Body of pancreas (tissue), 4 donors: Measurements from ENCODE around the gene GALR2. TPM values are rescaled to one million over a fixed set of nuclear protein-coding genes. Genes with fewer than 3 reads are reported as not detected.
"Not testable (repeated sequence)": the region's sequence is repeated elsewhere in the genome, so short reads cannot be mapped to it uniquely, and the experiment has no call there.

ENCODE experiments used
- ATAC-seq: fragments of 150-250 bp; one replicate; pipeline ENCODE4 v1.9.1; 2016
- DNase-seq, 4 donors: peaks; one replicate each; pipeline ENCODE4 v3.0.0-alpha.2; 2019
- H3K27ac ChIP-seq, 4 donors: fragments of 200-600 bp; sonication (generic); 1 replicate in 3 of 4; 2 replicates in 1 of 4; pipeline versions ENCODE4 v1.5.1 to v1.6.1; 2016 to 2019; ENCODE audit warnings: mild to moderate bottlenecking in 1 of 4, mixed read lengths in 1 of 4, moderate library complexity in 1 of 4
- H3K27me3 ChIP-seq, 2 donors: fragments of 200-600 bp; sonication (generic); one replicate each; pipeline ENCODE4 v1.6.0; 2016; ENCODE audit warnings: mild to moderate bottlenecking in 1 of 2
- H3K36me3 ChIP-seq, 2 donors: fragments of 200-600 bp; sonication (generic); replicated peaks in 1 of 2; 2 replicates each; pipeline ENCODE4 v1.5.1; 2016; ENCODE audit warnings: low read depth in 2 of 2; ENCODE audit not compliant: insufficient read depth in 1 of 2
- H3K4me1 ChIP-seq: fragments of 200-600 bp; sonication (generic); one replicate; pipeline ENCODE4 v1.6.0; 2016
- H3K4me3 ChIP-seq, 2 donors: fragments of 200-600 bp; sonication (generic); 1 replicate in 1 of 2; 2 replicates in 1 of 2; pipeline ENCODE4 v1.5.1; 2016 to 2019
- H3K9me3 ChIP-seq, 3 donors: fragments of 200-600 bp; sonication (generic); 1 replicate in 2 of 3; 2 replicates in 1 of 3; pipeline ENCODE4 v1.5.1; 2016
- POLR2A ChIP-seq, 3 donors: fragments of 450-650 bp; IDR thresholded peaks; one replicate each; pipeline ENCODE4 v1.6.1; 2016; ENCODE audit warnings: antibody characterized with exemption in 3 of 3, mild to moderate bottlenecking in 2 of 3
- WGBS, 2 donors: methylation state at CpG; one replicate each; pipeline ENCODE4 v1.1.5; 2017; 5-methylcytosine and 5-hydroxymethylcytosine counted together
- intact Hi-C: fragments of 100-400 bp; cut with DNase I; formaldehyde crosslinking; loops from one replicate; pipeline ENCODE4 v1.15.1; 2023
- total RNA-seq, 2 donors: library from RNA; depleted of rRNA; stranded (reverse); fragments of >200 nt; gene quantifications; one replicate each; pipeline ENCODE4 v1.1.0, GENCODE V29; 2016
- TF ChIP-seq, protein P1 (sequence below), 7 experiments: fragments of 450-650 bp in 4 of 7; fragments of 200-600 bp in 3 of 7; sonication (generic) in 3 of 7; IDR thresholded peaks; one replicate each; pipeline ENCODE4 v1.5.1; 2016 to 2019; ENCODE audit warnings: antibody characterized with exemption in 7 of 7

GALR2 gene
- total RNA-seq, 2 donors from 2014 or later, result 0.52 TPM; not detected in 1

DNA sequence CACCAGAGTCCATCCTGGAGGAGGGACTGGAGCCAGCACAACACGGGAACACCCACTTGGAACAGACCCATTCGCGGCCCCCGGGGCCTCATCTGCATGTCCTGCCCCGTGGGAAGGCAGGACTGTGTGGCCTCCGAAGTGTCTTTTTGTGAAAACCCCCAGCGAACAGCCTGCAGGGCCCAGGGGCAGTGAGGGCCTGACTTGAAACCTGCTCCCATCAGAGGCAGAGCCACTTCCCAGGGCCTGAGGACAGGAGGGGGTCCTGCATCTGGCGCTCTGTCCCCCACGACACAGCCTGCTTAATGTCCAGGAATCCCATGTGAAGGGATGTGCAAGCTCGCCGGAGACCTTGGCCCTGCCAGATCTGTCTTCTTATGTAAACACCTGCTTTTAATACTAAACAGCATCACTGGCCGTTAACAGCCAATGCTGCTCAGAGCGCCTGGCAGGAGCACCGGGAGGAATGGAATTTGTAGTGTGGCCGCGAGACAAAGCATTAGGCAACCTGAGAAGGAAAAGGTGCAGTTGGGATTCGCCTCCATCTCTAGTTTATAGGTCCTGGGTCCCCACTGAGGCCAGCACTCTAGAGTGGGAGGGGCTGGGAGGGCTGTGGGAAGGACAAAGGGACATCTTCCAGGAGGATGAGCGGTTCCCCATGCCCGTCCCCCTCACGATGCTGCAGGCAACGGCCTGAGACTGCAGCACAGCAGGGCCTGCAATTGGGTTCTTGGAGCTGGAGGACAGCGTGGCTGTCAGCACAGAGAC, 37.9 kb upstream of the GALR2 start:
- no peaks in the 10 kb centered on the region for H3K9me3 ChIP-seq
- TF ChIP-seq, protein P1, sequence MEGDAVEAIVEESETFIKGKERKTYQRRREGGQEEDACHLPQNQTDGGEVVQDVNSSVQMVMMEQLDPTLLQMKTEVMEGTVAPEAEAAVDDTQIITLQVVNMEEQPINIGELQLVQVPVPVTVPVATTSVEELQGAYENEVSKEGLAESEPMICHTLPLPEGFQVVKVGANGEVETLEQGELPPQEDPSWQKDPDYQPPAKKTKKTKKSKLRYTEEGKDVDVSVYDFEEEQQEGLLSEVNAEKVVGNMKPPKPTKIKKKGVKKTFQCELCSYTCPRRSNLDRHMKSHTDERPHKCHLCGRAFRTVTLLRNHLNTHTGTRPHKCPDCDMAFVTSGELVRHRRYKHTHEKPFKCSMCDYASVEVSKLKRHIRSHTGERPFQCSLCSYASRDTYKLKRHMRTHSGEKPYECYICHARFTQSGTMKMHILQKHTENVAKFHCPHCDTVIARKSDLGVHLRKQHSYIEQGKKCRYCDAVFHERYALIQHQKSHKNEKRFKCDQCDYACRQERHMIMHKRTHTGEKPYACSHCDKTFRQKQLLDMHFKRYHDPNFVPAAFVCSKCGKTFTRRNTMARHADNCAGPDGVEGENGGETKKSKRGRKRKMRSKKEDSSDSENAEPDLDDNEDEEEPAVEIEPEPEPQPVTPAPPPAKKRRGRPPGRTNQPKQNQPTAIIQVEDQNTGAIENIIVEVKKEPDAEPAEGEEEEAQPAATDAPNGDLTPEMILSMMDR (IDR thresholded peaks at IDR 0.05), result no peak
- TF ChIP-seq POLR2A (IDR thresholded peaks at IDR 0.05), result no peak
- no peak overlapping the region for H3K27ac ChIP-seq
- H3K27me3 ChIP-seq, result no peaks in the 10 kb centered on the region
- H3K36me3 ChIP-seq, result peaks cover 6 to 32% of the 10 kb centered on the region in 2 donors
- DNase-seq (peak in 1 of 4 donors; percentile 20), ATAC-seq (peak; percentile 15)
- peaks cover 16% of the 10 kb centered on the region for H3K4me1 ChIP-seq
- H3K4me3 ChIP-seq, result no peak overlapping the region
- intact Hi-C loops, result no loop called here
- 44 to 49% methylated on average over 16 to 22 of the region's 22 CpGs for WGBS, 2 donors

DNA sequence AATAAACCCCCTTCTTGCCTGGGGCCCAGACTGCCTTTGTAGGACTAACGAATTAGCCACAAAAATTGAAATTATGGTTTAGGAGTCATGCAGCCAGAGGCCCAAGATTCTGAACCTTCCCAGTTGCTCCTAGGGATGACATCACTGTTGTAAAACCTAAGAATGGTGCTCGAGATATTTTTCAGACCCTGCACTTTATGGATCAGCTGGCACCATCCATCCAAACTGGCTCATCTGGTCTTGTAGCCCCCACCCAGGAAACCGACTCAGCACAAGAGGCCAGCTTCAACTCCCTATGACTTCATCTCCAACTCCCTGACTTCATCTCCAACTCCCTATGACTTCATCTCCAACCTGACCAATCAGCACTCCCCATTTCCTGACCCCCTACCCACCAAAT, 36.5 kb upstream of the GALR2 start:
- ATAC-seq (no peak), DNase-seq (no peak)
- TF ChIP-seq, protein P1 (IDR thresholded peaks at IDR 0.05), result no peak
- no peak for TF ChIP-seq POLR2A (IDR thresholded peaks at IDR 0.05)
- H3K4me1 ChIP-seq, result peaks cover 4% of the 10 kb centered on the region
- H3K27me3 ChIP-seq, result no peaks in the 10 kb centered on the region
- H3K4me3 ChIP-seq, result no peak overlapping the region
- H3K36me3 ChIP-seq, result peaks cover 12 to 39% of the 10 kb centered on the region in 2 donors
- H3K27ac ChIP-seq, result no peak overlapping the region
- 85 to 86% methylated on average over 3 of the region's 3 CpGs for WGBS, 2 donors
- intact Hi-C loops, result no loop called here
- H3K9me3 ChIP-seq, result no peaks in the 10 kb centered on the region

DNA sequence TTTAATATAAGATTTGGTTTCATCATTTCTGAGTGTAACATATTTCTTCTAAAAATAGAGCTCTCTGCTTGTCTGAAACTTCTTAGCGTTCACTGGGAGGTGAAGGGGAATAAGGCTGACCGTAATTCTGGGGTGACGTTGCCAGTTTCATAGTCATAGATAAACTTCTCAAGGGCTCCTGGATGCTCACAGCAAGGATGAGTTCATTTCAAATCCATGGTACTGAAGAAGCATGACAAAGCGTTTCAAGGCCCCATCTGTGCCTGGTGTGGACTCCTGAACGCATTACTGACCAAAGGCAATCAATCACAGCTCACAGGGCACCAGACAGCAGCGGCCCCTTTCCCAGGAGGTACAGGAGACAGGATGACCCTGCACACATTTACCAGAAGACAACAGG, 35.5 kb upstream of the GALR2 start:
- no peaks in the 10 kb centered on the region for H3K27me3 ChIP-seq
- no peak for ATAC-seq
- WGBS, 2 donors, result 81 to 83% methylated on average over 6 of the region's 6 CpGs
- DNase-seq, result no peak
- H3K4me3 ChIP-seq, result no peak overlapping the region
- H3K36me3 ChIP-seq, result peaks cover 23 to 50% of the 10 kb centered on the region in 2 donors
- H3K4me1 ChIP-seq, result peaks cover 4% of the 10 kb centered on the region
- H3K9me3 ChIP-seq, result no peaks in the 10 kb centered on the region
- no peak for TF ChIP-seq POLR2A (IDR thresholded peaks at IDR 0.05)
- TF ChIP-seq, protein P1 (IDR thresholded peaks at IDR 0.05), result no peak
- intact Hi-C loops, result no loop called here
- no peak overlapping the region for H3K27ac ChIP-seq

DNA sequence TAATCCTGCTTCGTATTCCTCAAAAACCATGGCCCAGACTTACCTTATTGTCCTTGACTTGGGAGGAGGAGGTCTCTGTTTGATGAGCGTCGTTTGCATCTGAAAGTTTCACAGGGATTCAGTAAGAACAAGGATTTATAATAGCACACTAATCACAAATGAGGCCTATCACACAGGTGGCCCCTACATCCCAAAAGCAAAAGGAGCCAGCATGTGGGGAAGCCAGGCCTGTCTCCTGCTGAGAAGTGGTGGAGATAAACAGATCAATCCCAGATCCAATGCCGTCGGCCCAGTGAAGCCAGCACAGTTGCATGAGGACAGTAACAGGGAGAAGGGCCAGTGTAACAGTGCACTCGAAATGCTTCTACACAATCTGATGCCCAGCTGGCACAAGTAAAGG, 34.2 kb upstream of the GALR2 start:
- Histone ChIP-seq H3K36me3 (peaks cover 33 to 58% of the 10 kb centered on the region in 2 donors), H3K4me1 (peaks cover 4% of the 10 kb centered on the region), H3K9me3 (no peaks in the 10 kb centered on the region), H3K27ac (no peak overlapping the region), H3K4me3 (no peak overlapping the region), H3K27me3 (no peaks in the 10 kb centered on the region)
- no peak for DNase-seq
- no peak for ATAC-seq
- TF ChIP-seq, protein P1 (IDR thresholded peaks at IDR 0.05), result no peak
- no peak for TF ChIP-seq POLR2A (IDR thresholded peaks at IDR 0.05)
- intact Hi-C loops, result no loop called here
- 63 to 71% methylated on average over 6 of the region's 6 CpGs for WGBS, 2 donors

DNA sequence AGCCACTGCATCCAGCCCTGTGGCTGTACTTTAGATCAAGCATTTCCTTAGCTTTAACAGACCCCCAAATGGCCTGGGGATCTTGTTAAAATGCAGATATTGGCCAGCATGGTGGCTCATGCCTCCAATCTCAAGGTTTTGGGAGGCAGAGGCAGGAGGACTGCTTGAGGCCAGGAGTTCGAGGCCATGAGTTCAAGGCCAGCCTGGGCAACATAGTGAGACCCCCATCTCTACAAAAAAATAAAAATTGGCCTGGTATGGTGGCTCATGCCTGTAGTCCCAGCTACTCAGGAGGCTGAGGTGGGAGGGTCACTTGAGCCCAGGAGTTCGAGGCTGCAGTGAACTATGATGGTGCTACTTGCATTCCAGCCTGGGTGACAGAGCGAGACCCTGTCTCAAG, 31.7 kb upstream of the GALR2 start:
- H3K27ac ChIP-seq, H3K27me3 ChIP-seq, H3K4me1 ChIP-seq, intact Hi-C loops, ATAC-seq, DNase-seq, H3K4me3 ChIP-seq, H3K9me3 ChIP-seq: not testable (repeated sequence)
- 93 to 98% methylated on average over 3 of the region's 3 CpGs for WGBS, 2 donors
- H3K36me3 ChIP-seq, result peaks cover 48 to 74% of the 10 kb centered on the region in 2 donors

DNA sequence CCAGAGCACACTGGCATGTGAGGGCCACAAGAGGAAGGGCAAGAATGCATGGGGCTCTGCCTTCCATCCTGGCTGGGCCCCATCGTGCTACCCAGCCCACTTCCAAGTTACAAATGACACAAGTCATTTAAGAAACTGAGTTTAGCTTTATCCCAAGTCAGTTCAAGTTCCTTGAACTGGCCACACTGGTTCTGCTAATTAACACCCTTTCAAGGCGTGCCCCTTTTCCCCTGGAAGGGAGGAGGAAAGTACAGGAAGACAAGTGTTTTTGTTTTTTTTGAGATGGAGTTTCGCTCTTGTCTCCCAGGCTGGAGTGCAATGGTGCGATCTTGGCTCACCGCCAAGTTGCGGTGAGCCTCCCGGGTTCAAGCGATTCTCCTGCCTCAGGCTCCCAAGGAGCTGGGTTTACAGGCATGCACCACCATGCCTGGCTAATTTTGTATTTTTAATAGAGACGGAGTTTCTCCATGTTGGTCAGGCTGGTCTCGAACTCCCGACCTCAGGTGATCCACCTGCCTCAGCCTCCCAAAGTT, 30.0 kb upstream of the GALR2 start:
- 75 to 82% methylated on average over 11 of the region's 11 CpGs for WGBS, 2 donors
- H3K4me1 ChIP-seq, H3K4me3 ChIP-seq, H3K27ac ChIP-seq, DNase-seq, H3K27me3 ChIP-seq, intact Hi-C loops, H3K9me3 ChIP-seq, ATAC-seq: not testable (repeated sequence)
- H3K36me3 ChIP-seq, result peaks cover 62 to 73% of the 10 kb centered on the region in 2 donors
